ENCODE data around the gene RFX3.

The RFX3 gene

GRCh38 chr9:3473405-3473804 lies 52.4 kb downstream of the RFX3 start:
- no peaks in the 10 kb centered on the region for H3K9me2 ChIP-seq (replicated peaks; ENCODE audit: insufficient read depth, low read length)
- H3K36me3 ChIP-seq (replicated peaks; ENCODE audit: insufficient read depth, low read length): no peaks in the 10 kb centered on the region
- no peaks in the 10 kb centered on the region for H3K79me2 ChIP-seq (ENCODE audit: low read length)
- peaks cover 10% of the 10 kb centered on the region for H3K4me1 ChIP-seq (ENCODE audit: low read length)
- no peaks in the 10 kb centered on the region for H3K27me3 ChIP-seq (replicated peaks; ENCODE audit: insufficient read depth, low read length)
- DNase-seq: no peak
- H3K9me3 ChIP-seq (replicated peaks; ENCODE audit: insufficient read depth, low read length): no peaks in the 10 kb centered on the region
- H3K4me3 ChIP-seq (ENCODE audit: low read length): no peak overlapping the region
- no peaks in the 10 kb centered on the region for H4K20me1 ChIP-seq (ENCODE audit: insufficient read depth, low read length)
- H3K27ac ChIP-seq (ENCODE audit: low read length): no peak overlapping the region
- no peak overlapping the region for H3K9ac ChIP-seq (ENCODE audit: low read length)
- no peak overlapping the region for H2AFZ ChIP-seq (ENCODE audit: low read length)
- no peak for TF ChIP-seq EZH2phosphoT487 (IDR thresholded peaks at IDR 0.05; ENCODE audit: low read length)
- TF ChIP-seq CTCF (IDR thresholded peaks at IDR 0.05; ENCODE audit: low read length): no peak
- no peak for TF ChIP-seq EZH2 (optimal IDR thresholded peaks at IDR 0.05; ENCODE audit: low read depth, low read length)
- peaks cover 14% of the 10 kb centered on the region for H3F3A ChIP-seq (ENCODE audit: insufficient read depth, low read length)
- H3K4me2 ChIP-seq (ENCODE audit: low read depth, low read length): no peak overlapping the region

- TF ChIP-seq CTCF (IDR thresholded peaks at IDR 0.05; ENCODE audit: low read length) (no peak), EZH2phosphoT487 (IDR thresholded peaks at IDR 0.05; ENCODE audit: low read length) (no peak), EZH2 (optimal IDR thresholded peaks at IDR 0.05; ENCODE audit: low read depth, low read length) (no peak)
- H3K9me2 ChIP-seq (replicated peaks; ENCODE audit: insufficient read depth, low read length): no peaks in the 10 kb centered on the region
- no peaks in the 10 kb centered on the region for H3K9me3 ChIP-seq (replicated peaks; ENCODE audit: insufficient read depth, low read length)
- H3K4me3 ChIP-seq (ENCODE audit: low read length): no peak overlapping the region
- no peak for DNase-seq
- no peaks in the 10 kb centered on the region for H3K36me3 ChIP-seq (replicated peaks; ENCODE audit: insufficient read depth, low read length)
- no peak overlapping the region for H3K9ac ChIP-seq (ENCODE audit: low read length)
- H3K4me1 ChIP-seq (ENCODE audit: low read length): no peaks in the 10 kb centered on the region
- H3F3A ChIP-seq (ENCODE audit: insufficient read depth, low read length): no peaks in the 10 kb centered on the region
- no peak overlapping the region for H3K27ac ChIP-seq (ENCODE audit: low read length)
- H4K20me1 ChIP-seq (ENCODE audit: insufficient read depth, low read length): no peaks in the 10 kb centered on the region
- H3K27me3 ChIP-seq (replicated peaks; ENCODE audit: insufficient read depth, low read length): no peaks in the 10 kb centered on the region
- no peak overlapping the region for H3K4me2 ChIP-seq (ENCODE audit: low read depth, low read length)
- no peaks in the 10 kb centered on the region for H3K79me2 ChIP-seq (ENCODE audit: low read length)
- no peak overlapping the region for H2AFZ ChIP-seq (ENCODE audit: low read length)
Measured at GRCh38 chr9:3471883-3472282, 53.9 kb downstream of the RFX3 start.

- H3K36me3 ChIP-seq (replicated peaks; ENCODE audit: insufficient read depth, low read length): no peaks in the 10 kb centered on the region
- H3K4me2 ChIP-seq (ENCODE audit: low read depth, low read length): no peak overlapping the region
- no peaks in the 10 kb centered on the region for H3F3A ChIP-seq (ENCODE audit: insufficient read depth, low read length)
- no peak for DNase-seq
- no peaks in the 10 kb centered on the region for H4K20me1 ChIP-seq (ENCODE audit: insufficient read depth, low read length)
- TF ChIP-seq EZH2 (optimal IDR thresholded peaks at IDR 0.05; ENCODE audit: low read depth, low read length): no peak
- TF ChIP-seq EZH2phosphoT487 (IDR thresholded peaks at IDR 0.05; ENCODE audit: low read length): no peak
- TF ChIP-seq CTCF (IDR thresholded peaks at IDR 0.05; ENCODE audit: low read length): no peak
- H3K27me3 ChIP-seq (replicated peaks; ENCODE audit: insufficient read depth, low read length): no peaks in the 10 kb centered on the region
- H3K9ac ChIP-seq (ENCODE audit: low read length): no peak overlapping the region
- no peaks in the 10 kb centered on the region for H3K9me3 ChIP-seq (replicated peaks; ENCODE audit: insufficient read depth, low read length)
- no peak overlapping the region for H3K4me3 ChIP-seq (ENCODE audit: low read length)
- H2AFZ ChIP-seq (ENCODE audit: low read length): no peak overlapping the region
- no peaks in the 10 kb centered on the region for H3K79me2 ChIP-seq (ENCODE audit: low read length)
- no peaks in the 10 kb centered on the region for H3K4me1 ChIP-seq (ENCODE audit: low read length)
- H3K9me2 ChIP-seq (replicated peaks; ENCODE audit: insufficient read depth, low read length): no peaks in the 10 kb centered on the region
- no peak overlapping the region for H3K27ac ChIP-seq (ENCODE audit: low read length)
Measured at GRCh38 chr9:3468421-3469205, 57.2 kb downstream of the RFX3 start.

All from MM.1S (cell line).